ENCODE data around the gene SERPINA3.

DNA sequence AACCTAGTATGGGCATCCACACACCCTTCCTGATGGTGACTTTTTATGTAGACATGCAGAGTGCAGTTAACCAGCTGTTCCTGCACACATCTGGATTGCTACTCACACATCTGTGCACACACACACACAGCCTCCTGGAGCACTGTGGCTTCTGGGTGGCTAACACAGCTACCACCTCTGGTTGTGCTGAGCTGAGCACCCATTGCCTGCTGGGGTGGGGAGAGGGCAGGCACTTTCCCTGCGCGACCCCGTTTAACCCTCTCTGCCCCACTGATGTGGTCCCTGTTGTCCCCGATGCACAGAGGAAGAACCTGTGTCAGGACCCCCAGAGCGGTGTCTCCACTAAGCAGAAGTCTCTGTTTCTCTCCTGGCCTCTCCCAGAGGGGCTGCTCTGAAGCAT is 14.4 kb upstream of the SERPINA3 start:
- TF ChIP-seq POLR2A (IDR thresholded peaks at IDR 0.05; ENCODE audit: low read depth, low read length) = no peak
- TF ChIP-seq TAF1 (IDR thresholded peaks at IDR 0.05; ENCODE audit: borderline replicate concordance, low read depth, low read length) = no peak
